ENCODE measurements around the gene MYO16.

The MYO16 gene

DNA sequence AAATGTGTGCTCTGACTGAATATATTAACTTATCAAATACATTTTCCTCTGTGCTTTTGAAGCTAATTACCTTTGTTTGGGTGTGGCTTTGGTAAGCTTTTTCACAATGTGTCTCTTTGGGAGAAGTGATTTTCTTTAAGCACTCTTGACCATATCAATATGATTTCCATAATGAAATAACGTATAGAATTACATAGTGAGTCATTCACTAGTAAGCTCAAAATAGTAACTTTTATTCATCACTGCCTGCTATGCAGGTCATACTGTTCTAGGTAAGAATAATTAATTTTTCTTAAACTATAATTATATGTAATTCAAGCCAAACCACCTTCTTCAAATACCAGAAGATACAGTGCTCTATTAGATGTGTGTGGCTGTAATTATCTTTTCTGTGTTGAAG is 480.7 kb downstream of the MYO16 start:
- Mint-ChIP-seq H3K36me3 (ENCODE audit: low read depth) (no peaks in the 10 kb centered on the region), H3K27ac (no peak overlapping the region), H3K27me3 (ENCODE audit: low read depth, poor library complexity) (no peaks in the 10 kb centered on the region), H3K4me1 (no peaks in the 10 kb centered on the region), H3K4me3 (no peak overlapping the region), H3K9me3 (no peaks in the 10 kb centered on the region)
- DNase-seq = no peak
- no peak for TF ChIP-seq CTCF (IDR thresholded peaks at IDR 0.05)

DNA sequence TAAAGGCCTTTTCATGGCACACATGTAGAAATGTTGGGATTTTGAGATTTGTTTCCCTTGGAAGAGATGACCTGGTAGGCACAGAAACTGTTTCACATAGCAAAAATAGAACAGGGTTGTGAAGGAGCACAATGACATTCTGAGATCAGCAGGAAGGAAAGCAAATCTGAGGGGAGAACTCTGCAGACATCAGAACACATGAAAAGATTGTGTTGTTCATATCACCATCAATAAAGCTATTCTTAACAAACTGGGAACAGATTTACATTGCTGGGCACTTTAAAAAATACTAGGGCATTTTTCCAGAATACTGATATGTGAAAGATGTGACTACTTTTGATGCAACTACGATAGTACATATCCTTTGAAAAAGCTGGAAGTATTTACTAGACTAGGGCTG is 481.7 kb downstream of the MYO16 start:
- H3K4me1 Mint-ChIP-seq = no peaks in the 10 kb centered on the region
- no peak for DNase-seq
- H3K9me3 Mint-ChIP-seq = no peaks in the 10 kb centered on the region
- no peaks in the 10 kb centered on the region for H3K27me3 Mint-ChIP-seq (ENCODE audit: low read depth, poor library complexity)
- H3K36me3 Mint-ChIP-seq (ENCODE audit: low read depth) = no peaks in the 10 kb centered on the region
- no peak for TF ChIP-seq CTCF (IDR thresholded peaks at IDR 0.05)
- H3K4me3 Mint-ChIP-seq = no peak overlapping the region
- no peak overlapping the region for H3K27ac Mint-ChIP-seq

DNA sequence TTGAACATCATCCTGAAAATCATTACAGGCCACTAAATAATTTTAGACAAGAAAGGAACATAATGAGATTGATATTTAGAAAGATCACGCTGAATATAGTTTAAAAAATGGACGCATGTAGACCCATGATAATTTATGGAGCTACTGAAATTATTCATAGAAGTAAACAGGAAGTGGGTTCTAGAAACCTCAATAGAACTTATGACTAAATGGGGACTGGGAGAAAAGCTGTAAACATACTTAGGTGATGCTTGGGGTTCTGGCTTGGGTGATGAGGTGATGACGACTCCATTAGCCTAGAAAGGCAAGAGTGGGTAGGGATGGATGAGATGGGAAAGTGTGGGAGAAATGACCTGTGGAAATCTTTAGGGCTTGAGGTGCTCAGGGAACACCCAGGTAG is 484.0 kb downstream of the MYO16 start:
- no peak overlapping the region for H3K27ac Mint-ChIP-seq
- no peaks in the 10 kb centered on the region for H3K9me3 Mint-ChIP-seq
- DNase-seq = no peak
- no peaks in the 10 kb centered on the region for H3K36me3 Mint-ChIP-seq (ENCODE audit: low read depth)
- no peaks in the 10 kb centered on the region for H3K27me3 Mint-ChIP-seq (ENCODE audit: low read depth, poor library complexity)
- no peaks in the 10 kb centered on the region for H3K4me1 Mint-ChIP-seq
- TF ChIP-seq CTCF (IDR thresholded peaks at IDR 0.05) = no peak
- no peak overlapping the region for H3K4me3 Mint-ChIP-seq

GRCh38 chr13:109114162-109114561 is 484.8 kb downstream of the MYO16 start:
- no peaks in the 10 kb centered on the region for H3K4me1 Mint-ChIP-seq
- no peaks in the 10 kb centered on the region for H3K9me3 Mint-ChIP-seq
- TF ChIP-seq CTCF (IDR thresholded peaks at IDR 0.05) = no peak
- no peak overlapping the region for H3K27ac Mint-ChIP-seq
- no peaks in the 10 kb centered on the region for H3K27me3 Mint-ChIP-seq (ENCODE audit: low read depth, poor library complexity)
- no peak overlapping the region for H3K4me3 Mint-ChIP-seq
- DNase-seq = no peak
- no peaks in the 10 kb centered on the region for H3K36me3 Mint-ChIP-seq (ENCODE audit: low read depth)

GRCh38 chr13:109114991-109115390 is 485.6 kb downstream of the MYO16 start:
- Mint-ChIP-seq H3K27ac (no peak overlapping the region), H3K4me1 (no peaks in the 10 kb centered on the region), H3K27me3 (ENCODE audit: low read depth, poor library complexity) (no peaks in the 10 kb centered on the region), H3K4me3 (no peak overlapping the region), H3K36me3 (ENCODE audit: low read depth) (no peaks in the 10 kb centered on the region), H3K9me3 (no peaks in the 10 kb centered on the region)
- no peak for TF ChIP-seq CTCF (IDR thresholded peaks at IDR 0.05)
- DNase-seq = no peak

- TF ChIP-seq CTCF (IDR thresholded peaks at IDR 0.05) = no peak
- no peak overlapping the region for H3K4me3 Mint-ChIP-seq
- DNase-seq = no peak
- H3K4me1 Mint-ChIP-seq = no peaks in the 10 kb centered on the region
- no peaks in the 10 kb centered on the region for H3K9me3 Mint-ChIP-seq
- H3K27me3 Mint-ChIP-seq (ENCODE audit: low read depth, poor library complexity) = peaks cover 4% of the 10 kb centered on the region
- no peaks in the 10 kb centered on the region for H3K36me3 Mint-ChIP-seq (ENCODE audit: low read depth)
- H3K27ac Mint-ChIP-seq = no peak overlapping the region
These were observed 489.1 kb downstream of the MYO16 start for GRCh38 chr13:109118521-109118920.

All from nephron progenitor cell (in vitro differentiated cells).